IPS-NIHi7 (cell line): ENCODE data around the gene PDE1A.
A peak's percentile ranks its signal among the peaks of the same experiment; 100 is the strongest.
"Not testable (repeated sequence)": the region's sequence is repeated elsewhere in the genome, so short reads cannot be mapped to it uniquely, and the experiment has no call there.

ENCODE experiments used
- DNase-seq: peaks from one replicate; pipeline ENCODE4 v3.0.0; 2012; ENCODE audit warnings: mixed read lengths; ENCODE audit errors: extremely low spot score

Gene PDE1A

DNA sequence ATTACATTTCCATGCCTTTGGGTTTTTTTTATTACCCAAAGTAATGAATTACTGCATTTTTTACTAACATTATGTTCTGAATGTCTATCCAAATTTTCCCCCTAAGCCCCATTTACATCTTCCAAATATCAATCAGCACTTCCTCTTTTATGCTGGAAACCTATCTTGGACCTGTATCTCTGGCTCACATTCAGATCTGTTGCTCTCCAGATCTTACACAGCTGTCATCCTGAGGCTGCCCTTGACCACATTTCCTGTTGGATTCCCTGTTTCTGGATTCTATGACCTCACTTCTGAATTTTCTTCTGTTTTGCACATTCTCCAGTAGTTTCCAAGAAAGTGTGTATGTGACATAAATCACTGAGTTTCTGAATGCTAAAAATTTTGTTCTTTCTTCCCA lies 146.7 kb downstream of the PDE1A start:
- DNase-seq: no peak

DNA sequence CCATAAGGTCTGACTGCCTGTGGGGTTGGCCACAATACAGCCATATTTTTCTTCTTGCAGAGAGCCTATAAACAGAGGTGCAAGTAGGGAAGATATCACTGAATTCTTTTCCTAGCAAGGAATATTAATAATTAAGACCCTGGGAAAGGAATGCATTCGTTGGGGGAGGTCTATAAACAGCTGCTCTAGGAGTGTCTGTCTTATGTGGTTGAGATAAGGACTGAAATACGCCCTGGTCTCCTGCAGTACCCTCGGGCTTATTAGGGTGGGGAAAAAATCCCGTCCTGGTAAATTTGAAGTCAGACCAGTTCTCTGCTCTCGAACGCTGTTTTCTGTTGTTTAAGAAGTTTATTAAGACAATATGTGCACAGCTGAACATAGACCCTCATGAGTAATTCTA lies 150.2 kb downstream of the PDE1A start:
- DNase-seq: not testable (repeated sequence)

DNA sequence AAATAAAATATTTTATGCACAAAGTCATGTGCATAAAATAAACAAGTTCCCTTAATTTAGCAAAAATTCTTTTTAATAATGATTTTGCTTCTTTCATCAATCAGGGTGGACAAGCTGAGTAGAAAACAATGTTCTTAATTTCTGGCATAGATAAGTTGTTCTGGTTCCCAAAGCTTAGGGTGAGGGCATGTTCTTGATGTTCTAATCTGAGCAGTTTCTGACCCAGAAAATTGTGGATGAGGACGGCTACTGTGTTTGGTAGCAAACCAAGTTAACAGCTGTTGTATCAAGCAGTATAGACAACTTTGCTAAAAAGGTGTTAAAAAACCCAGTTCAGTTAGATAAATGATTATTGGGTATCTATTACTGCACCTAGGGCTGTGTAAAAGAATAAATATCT lies 158.9 kb downstream of the PDE1A start:
- DNase-seq: no peak

DNA sequence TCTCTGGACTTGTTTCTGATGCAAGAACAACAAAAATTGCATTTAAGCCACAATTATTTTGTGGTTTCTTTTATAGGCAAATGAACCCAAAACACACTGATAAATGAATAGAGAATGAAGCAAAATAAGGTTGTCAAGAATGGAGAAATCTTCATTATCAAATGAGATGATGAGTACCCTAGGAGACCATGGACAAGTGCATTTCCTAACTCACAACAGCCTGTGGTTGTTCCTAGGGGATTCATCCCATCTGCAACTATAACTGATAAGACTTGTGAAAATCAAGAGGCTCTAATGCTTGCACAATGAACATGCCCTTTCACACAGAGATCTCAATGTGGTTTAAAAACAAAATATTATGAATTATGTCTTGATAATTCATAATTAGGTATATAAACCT lies 159.9 kb downstream of the PDE1A start:
- DNase-seq: no peak

DNA sequence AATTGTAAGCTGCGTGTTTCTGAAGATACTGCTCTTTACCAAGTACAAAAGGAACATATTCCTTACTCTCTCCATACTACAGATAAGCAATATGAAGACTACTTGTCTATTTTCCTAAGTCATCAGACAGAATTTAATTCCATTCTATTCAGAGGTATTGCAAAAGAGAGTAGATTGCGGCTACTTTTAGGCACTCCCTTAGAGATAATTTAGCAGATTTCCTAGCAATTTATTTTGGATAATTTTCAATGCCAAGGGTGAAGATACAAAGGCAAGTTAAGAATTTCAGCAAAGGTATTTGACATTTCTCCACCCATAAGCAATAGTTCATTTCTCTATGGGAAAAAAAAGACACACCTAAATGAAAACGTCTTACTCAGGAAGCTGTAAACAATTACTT lies 161.1 kb downstream of the PDE1A start:
- DNase-seq: no peak

DNA sequence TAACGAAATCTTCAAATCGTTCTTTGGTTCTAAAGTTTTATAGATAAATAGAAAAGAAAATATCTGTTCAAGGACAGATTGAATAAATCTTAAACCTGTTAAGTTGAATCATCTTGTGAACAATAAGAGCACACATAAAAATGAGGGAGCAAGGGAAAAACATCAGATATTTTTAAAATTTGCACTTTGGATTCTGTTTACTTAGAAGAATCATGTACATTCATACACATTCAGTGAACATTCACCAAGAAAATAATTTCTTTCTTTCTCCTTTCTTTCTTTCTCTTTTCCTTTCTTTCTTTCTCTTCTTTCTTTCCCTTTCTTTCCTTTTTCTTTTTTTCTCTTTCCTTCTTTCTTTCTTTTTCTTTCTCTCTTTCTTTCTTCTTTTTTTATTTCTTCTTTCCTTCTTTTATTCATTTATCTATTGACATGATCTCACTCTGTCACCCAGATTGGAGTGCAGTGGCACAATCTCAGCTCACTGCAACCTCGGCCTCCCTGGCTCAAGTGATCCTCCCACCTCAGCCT lies 164.9 kb downstream of the PDE1A start:
- DNase-seq: no peak

DNA sequence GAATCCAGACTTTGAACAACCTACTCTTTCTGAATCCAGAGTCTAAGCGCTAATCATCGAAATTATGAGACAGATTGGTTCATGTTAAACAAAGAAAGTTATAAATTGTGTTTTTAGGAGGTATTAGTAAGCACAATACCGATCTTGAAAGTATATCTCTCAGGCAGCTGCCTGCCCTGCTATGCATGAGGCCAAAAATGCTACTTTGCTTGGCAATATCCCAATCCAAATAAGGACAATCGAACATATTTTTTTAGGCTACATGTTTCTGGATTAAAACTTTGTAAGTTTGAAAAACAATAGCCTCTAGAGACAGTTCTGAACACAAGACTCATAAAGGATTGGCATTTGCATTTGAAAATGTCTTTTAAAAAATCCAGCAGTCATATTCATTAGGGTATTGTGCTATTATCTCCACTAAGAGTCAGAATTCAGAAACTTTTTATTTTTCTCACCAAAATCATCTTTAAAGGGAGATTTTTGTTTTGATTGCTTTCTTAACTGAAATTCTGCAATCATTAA lies 167.1 kb downstream of the PDE1A start:
- DNase-seq: no peak

DNA sequence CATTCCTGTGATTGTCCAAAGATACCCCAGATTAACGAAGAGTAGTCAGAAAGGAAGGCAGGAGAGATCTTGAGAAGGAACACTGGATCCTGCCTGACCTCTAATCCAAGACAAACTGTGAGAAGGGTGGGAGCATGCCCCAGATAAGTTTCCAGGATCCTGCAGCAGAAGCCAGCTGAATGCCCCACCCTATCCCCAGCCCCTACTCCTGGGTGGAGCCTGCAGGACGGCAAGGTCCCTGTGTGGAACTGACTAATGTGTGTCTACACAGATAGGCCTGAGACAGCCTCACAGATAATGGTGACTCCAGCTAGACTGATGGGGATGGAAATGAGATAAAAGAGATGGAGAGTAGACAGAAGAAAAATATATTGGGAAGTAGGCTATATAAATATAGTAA lies 174.3 kb downstream of the PDE1A start:
- no peak for DNase-seq

DNA sequence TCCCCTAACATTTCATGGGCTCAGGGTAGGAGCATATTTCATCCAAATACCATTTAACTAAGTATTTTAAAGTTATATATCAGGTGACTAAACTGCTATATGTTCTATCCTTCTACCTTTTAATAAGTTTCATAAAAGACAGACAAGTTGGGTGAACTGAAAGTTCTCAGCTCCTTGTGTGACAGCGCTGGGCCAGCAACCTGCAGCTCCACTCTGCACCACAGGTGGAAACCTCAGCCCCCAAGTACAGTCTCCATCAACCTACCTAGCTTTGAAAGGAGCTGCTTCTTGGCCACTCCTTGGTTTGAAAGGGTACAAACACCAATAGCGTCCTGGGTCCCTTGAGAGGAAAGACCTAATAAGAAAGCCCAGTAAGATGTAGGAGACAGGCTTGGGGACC lies 177.9 kb downstream of the PDE1A start:
- DNase-seq: no peak

DNA sequence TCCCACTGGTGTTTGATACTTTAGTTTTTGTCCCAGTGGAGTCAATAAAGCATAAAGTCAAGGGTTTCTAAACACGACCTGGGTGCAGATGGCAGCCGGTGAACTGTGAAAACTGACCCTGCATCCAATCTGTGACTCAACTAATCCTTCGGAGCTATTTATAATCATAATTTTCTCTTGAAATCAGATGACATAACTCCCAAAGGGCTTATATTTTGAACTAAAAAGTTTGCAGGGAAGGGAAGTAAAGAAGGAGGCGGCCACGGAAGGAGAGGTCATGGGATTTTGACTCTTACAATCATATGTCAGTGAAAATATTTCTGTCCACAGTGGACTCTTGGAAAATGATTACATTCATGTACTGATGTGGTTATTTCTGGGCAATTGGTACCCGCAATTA lies 178.5 kb downstream of the PDE1A start:
- DNase-seq: no peak

DNA sequence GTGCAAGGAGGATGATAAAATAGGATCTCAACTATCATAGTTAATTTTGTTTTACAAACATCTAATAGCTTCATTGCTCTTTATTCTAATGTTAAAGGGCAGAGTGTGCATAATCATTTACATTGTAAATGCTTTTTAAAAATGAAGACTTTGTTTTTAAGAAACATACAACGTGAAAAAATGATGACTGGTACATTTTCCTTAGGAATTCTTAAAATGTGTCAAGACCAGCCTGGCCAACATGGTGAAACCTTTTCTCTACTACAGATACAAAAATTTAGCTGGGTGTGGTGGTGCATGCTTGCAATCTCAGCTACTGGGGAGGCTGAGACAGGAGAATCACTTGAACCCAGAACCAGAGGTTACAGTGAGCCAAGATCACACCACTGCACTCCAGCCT lies 179.0 kb downstream of the PDE1A start:
- no peak for DNase-seq

DNA sequence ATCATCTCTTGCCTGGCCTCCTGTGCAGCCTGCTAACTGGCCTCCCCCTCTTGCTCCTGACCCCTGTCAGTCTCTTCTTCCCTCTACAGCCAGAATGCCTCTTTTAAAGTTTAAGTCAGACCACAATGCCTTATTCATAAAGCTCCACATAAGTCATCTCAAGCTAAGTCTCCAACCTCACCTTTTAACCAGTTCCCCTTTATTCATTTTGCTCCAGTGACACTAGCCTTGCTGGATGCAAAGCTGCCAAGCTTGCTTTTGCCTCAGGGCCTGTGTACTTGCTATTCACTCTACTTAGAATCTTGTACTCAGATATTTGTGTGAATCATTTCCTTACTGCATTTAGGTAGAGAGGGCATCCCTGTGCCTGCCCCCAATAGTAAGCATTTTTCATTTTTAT lies 180.9 kb downstream of the PDE1A start:
- no peak for DNase-seq

DNA sequence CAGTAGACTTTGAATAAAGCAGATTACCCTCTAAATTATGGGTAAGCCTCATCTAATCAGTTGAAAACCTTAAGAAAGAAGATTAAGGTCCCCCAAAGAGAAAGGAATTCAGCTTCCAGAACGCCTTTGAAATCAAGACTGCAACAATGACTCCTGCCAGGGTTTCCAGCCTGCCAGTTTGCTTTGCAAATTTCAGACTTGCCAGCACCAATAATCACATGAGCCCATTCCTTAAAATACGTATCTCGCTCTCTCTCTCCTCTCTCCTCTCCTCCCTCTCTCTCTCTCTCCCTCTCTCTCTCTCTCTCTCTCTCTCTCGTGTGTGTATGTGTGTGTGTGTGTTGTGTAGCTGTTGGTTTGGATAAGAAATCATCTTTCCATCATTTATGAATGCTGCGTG lies 184.2 kb downstream of the PDE1A start:
- DNase-seq: no peak

DNA sequence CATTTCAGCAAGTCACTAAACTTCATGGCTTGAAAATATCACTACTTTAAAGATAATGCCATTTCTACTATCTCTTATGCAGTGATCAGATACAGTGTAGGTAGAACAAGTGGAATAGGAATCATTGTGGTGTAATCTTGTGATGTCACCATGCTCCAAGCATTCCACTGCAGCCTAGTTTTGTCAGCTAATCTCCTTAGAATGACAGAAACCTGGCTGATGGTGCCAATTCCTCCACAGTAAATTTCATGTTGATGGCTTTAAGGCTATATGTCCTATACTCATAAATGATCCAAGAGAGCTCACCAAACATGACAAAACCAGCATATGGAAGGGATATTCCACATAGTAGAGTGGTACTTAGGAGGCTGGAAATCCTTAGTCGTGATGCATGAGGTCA lies 184.9 kb downstream of the PDE1A start:
- no peak for DNase-seq

DNA sequence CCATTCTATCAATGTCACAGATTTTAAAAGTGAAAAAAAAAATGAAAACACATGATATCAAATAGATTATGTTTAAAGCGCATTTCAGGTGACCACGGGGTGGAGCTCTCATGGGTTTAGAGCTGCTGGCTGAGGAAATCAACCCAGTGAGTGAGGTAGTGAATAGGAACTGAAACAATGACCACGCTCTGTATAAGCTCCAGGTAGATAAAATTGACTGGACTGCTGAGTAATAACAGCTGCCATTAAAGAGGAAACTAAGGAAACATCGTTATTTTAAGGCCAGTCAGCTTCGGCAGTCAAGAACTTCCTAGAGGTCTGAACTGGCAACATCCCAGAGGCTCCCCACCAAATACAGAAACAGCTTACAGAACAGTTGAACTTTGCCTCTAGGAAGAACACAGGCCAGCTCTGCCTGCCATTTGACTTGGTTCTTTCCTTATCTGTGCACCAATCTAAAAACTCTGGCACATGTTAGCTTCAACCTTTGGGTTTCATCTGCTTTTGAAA lies 185.9 kb downstream of the PDE1A start:
- DNase-seq: peak; percentile 49

DNA sequence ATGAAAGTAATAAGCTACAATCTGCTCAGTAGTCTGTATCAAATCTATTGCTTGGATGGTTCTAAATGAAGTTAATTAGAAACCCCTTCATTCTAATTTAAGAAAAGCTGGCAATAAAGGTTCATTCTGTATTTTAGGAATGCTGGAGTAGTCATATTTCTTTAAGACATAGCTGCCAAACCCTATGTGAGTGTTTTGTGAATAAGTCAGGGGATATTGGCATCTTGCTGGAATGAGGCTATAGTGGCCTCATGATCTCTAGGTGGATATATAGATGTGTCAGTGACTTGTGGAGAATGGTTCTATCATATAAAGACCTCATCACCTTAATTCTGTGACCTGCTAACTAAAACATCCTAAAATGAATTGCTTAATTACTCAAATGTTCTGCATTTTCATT lies 196.3 kb downstream of the PDE1A start:
- no peak for DNase-seq

DNA sequence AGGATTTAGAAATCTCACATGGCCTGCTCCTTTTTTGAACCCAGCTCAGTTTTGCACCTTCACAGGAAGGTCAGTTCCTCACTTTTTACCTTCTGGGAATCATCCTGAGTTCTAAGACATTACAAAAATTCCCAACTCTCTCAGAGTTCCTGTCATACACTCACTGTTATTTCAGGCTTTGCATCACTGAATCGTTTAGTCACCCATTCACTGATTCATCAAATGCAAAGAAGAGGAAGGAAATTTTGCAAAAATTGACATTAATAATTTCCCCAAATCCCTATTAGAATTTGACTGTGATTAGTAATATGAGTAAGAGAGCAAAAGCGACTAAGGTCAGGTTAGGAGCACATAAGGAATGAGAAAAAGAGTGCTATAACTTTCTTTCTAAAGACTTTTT lies 197.5 kb downstream of the PDE1A start:
- DNase-seq: no peak

DNA sequence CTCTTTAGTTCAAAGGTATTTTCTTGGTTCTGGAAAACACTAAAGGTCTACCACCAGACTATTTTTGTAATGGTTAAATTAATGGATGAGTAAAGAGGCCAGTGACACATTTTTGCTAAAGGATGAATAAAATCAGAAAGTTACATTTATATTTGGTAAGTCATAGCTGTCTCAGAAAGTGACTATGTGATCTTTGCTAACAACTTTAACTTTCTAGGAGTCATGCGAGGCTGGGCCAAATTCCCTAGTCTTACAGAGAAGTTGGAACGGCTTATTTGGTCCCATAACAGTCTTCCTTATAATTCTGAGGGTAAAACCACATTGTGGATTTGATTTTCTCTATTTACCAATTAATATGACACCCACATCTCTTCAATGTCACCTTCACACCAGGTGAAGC lies 198.1 kb downstream of the PDE1A start:
- no peak for DNase-seq

DNA sequence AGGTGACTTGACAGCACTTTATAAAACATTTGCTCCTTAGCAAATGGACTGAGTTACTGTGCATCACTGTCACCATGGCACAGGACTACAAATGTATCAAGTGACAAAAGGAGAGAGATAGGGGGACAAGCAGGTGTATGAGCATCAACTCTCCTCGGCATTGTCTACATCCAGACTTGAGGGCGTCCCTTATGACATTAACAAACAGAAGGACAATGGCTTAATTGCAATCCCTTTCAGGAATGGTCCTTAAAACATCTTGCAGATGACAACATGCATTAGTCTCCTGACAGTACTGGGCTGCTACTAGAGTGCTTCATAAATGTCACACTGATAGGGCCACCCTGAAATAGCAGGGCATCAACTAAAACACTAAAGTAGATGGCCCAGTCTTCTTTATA lies 198.8 kb downstream of the PDE1A start:
- DNase-seq: no peak

DNA sequence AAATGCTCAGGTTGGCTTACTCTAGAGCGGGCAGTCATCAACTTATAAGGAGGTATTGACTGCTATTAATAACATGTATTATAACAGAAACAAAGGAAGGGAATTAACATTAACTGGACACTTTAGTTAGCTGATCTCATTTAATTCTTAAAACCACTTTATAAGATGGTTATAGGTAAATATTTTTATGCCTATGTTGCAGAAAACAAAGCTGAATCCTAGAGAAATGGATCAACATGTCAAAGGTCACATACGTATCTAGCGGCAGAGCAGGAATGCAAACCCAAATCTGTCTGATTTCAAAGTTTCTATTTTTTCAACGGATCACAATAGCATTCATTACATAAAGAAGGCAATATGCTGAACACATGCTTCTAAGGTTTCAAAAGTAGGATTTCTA lies 200.0 kb downstream of the PDE1A start:
- no peak for DNase-seq

DNA sequence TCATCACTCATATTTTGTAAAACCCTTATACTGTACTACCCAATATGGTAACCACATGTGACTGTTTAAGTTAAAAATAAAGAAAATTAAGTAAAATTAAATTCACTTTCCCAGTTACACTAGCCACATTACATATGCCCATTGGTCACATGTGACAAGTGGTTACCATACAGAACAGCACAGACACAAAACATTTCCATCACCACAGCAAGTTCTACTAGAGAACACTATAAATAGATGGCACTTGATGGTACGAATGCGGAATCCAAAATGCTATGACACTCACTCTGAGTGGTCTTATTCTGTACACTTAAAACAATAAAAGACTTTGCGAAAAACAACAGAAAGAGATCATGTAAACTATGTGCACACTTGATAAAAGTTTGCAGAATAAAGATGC lies 202.2 kb downstream of the PDE1A start:
- DNase-seq: no peak

DNA sequence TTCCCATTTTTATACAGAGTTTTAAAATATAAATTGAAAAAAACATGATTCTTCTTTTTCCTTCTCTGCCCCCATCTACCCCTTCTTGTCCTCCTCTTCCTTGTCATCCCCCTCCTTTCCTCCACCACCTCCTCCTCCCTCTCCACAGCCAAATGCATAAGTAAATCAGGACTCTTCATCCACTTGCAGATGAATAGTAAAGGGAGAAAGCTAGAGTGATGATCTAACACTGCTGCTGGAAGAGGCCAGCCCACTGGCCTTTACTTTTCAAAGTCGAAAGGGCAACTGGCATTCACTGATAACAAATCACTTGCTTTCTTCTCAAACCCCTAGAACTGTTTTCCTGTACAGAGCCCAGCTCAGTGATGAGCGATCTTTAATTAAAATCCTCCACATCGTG lies 205.8 kb downstream of the PDE1A start:
- DNase-seq: no peak

DNA sequence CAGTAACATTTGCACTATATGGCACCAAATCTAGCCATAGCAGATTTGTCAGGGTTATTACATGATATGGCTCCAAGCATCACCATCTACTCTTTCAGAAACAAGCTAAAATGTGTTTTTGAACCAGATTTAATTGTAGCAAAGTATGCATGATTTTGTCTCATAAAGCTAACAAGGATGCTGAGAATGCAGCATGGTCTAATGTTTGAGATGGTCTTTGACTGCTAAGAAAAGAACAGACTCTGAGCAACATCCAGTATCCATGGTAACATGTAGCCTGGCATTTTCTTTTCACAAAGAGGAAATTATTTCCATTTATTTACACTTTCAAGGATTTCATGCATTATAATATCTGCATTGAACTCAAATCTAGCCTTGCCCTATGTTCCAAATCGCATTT lies 206.5 kb downstream of the PDE1A start:
- DNase-seq: no peak

DNA sequence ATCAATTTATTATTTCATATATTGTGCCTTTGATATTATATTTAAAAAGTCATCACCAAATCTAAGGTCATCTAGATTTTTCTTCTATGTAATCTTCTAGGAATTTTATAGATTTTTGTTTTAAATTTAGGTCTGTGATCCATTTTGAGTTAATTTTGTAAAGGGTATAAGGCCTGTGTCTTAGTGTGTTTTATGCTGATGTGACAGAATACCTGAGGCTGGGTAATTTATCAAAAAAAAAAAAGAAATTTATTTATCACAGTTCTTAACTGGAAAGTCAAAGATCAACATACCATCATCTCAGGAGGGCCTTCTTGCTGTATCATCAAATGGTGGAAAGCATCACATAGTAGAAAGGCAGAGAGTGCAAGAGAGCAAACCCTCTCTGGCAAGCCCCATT lies 216.2 kb downstream of the PDE1A start:
- no peak for DNase-seq
